GM19025 (cell line): ENCODE results near the gene FOXO1.
A peak's percentile ranks its signal among the peaks of the same experiment; 100 is the strongest.
"Not testable (repeated sequence)": the region's sequence is repeated elsewhere in the genome, so short reads cannot be mapped to it uniquely, and the experiment has no call there.

Experiments used
- ATAC-seq: cut with Tn5 transposase; IDR thresholded peaks from one replicate; pipeline ENCODE4 v1.9.1; 2021; ENCODE audit warnings: mild to moderate bottlenecking, low read depth, moderate library complexity; ENCODE audit not compliant: unreplicated experiment

The FOXO1 gene

GRCh38 chr13:40666045-40666932 is at the start of gene FOXO1:
FOXO1 (minus strand) TSS chr13:40666641; CDS start chr13:40666212, 429 bp downstream.
- peak; percentile 57 for ATAC-seq

GRCh38 chr13:40714433-40714832 is 48.0 kb upstream of the FOXO1 start:
- ATAC-seq: not testable (repeated sequence)

DNA sequence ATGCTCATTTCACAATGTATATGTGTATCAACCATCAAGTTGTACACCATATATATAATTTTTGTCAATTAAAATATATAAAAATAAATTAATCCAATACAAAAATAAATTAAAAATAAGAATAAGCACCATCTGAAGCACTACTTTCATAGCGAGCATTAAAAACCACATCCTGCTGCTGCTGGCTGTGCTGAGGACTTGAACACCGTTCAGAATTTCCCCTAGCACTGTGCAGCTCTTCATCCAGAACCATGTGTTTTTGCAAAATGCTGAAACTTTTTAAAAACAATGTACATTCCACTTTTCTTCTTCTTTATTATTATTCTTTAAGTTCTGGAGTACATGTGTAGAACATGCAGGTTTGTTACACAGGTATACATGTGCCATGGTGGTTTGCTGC is 40.0 kb upstream of the FOXO1 start:
- ATAC-seq: no peak

GRCh38 chr13:40697711-40698110 is 31.3 kb upstream of the FOXO1 start:
- ATAC-seq: peak; percentile 69

- no peak for ATAC-seq
Measured at GRCh38 chr13:40694426-40694825, 28.0 kb upstream of the FOXO1 start.

DNA sequence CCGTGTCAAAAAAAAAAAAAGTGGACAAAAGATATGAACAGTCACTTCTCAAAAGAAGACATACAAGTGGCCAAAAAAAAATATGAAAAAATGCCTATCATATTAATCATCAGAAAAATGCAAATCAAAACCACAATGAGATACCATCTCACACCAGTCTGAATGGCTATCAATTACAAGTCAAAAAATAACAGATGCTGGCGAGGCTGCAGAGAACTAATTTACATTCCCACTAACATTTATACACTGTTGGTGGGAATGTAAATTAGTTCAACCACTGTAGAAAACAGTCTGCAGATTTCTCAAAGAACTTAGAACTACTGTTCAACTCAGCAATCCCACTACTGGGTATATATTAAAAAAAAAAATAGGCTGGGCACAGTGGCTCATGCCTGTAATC is 26.5 kb upstream of the FOXO1 start:
- peak; percentile 70 for ATAC-seq

DNA sequence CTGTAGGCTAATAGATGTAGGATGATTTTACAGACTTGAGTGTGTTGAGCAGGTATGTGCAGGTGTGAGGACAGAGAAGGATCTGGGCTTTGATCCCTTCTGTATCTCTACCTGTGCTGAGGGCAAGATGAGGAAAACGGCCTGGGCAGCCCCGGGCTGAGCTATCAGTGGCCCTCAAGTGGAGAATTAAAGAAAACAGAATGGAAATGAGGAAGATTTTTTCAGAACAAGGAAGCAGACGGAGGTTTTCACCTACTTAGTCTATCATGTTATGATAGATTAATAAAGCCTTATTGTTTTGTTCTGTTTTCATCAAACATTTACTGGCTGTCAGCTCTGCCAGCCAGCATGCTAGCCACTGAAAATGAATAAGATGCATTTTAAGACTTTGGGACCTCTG is 22.3 kb upstream of the FOXO1 start:
- ATAC-seq: no peak

DNA sequence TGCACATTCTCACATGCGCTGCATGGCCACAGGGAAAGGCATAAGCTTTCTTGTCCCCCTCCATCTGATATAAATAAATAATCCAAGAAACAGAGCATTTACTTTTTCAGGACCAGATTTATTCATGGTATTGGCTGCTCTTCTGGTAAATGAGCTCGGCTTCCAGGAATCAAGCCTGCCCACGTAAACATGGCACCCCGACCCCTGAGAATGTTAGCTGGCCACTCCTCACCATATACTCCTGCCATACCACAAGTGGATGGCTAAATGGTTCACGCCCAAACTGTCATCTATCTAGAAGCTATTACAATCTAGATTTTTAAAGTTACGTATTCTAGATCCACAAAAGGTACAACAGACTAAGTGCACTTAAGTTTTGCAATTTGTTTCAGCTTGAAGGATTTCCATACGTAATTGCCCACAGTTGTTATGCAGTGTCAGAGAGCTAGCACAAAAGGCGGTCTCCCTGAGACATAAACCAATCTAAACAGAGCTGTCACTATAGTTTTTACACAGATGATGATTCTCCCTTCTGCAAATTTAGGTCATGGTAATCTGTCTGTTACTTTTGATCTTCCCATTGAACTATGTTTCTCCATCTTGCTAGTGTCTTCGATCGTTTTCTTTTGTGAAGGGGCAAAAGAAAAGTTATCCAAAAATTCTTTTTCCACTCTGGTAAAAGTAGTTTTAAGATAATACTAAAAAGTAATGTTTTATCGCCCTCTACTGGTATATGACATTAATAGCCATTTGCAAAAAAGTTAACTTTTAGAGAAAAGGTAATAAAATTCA is 16.2 kb upstream of the FOXO1 start:
- no peak for ATAC-seq

DNA sequence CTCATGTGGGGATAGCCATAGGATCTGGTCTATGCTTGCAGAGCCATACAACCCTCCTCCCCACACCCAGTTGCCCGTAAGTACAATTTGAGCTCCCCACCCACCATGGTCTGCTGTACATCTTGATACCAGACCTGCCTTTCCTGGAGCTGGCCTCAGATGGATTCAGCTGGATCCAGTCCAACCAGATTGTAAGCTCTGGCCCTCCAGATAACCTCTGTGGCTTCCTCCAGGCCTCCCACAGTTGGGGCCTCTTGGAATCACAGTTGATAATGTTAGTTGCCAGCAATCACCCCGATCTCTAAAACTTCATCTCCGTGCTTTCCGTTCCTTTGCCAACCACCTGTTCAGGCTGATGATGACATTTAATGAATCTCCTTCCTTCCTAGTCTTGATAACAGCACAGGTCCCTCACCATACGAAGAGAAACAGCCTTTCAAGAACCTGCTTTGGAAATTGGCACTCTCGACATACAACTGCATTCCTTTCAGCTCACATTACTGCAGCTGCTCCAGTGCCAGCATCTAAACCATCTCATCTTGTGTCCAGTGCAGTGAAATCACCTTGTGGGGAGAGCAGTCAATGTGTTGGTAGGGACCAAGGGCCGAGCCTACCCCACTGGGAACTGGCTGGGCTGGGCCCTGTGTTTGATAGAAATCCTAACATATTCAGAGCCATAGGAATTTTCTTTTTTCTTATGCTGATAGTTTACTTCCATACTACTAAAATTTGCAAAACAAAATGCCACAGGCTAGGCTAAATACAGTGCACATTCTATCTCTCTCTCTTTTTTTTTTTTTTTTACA is 15.1 kb upstream of the FOXO1 start:
- ATAC-seq: no peak

- no peak for ATAC-seq
Measured at GRCh38 chr13:40680659-40681323, 14.3 kb upstream of the FOXO1 start.

- ATAC-seq: no peak
Measured at GRCh38 chr13:40679480-40679985, 13.1 kb upstream of the FOXO1 start.

DNA sequence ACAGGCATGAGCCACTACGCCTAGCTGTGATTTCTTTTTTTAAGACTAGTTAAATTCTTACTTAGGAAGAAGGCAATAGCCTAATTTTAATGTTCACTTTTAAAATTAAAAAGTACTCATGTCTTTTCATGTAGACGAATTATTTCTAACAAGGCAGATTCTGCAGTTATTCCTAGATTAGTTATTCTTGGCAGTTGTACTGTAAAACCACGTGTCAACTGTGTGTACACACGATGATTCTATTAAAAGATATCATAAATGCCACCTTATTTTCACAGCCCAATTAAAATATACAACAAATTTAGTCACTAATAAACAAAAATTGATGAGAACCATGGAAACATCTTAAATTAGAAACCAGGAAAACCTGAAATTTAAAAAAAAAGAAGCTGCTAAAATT is 10.6 kb upstream of the FOXO1 start:
- no peak for ATAC-seq

DNA sequence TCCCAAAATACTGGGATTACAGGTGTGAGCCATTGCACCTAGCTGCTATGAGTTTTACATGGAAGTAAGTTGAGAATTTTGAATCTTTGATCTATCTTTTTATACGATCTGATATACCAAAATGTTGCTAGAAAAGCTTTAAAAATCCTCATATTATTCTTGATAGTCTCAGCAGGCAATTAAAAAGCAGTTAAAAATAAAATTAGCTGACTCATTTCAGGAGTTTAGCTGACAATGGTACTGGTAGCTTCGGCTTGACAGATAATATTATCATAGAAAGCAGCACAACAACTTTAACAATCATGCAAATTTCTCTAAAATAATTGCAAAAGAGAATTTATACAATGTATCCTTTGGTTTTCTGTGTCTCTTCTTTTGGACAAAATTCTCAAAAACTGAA is 9.6 kb upstream of the FOXO1 start:
- ATAC-seq: no peak

DNA sequence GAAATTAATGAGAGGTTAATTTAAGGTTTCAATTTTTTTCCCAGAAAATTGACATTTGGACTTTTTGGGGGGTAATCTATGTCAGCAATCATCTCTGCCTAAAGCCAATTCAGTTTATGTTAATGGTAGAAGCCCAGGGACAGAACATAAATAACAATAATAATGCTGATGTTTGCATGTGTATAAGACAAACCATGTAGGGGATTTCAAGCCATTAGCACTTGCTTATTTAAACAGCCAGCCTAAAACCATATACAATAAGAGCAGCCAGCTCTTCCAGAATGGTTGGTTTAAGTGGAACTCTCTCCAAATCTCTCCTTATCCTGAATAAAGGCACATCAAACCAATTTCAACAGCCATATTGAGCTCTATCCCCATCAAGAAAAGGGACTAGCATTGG is 7.0 kb upstream of the FOXO1 start:
- ATAC-seq: no peak

GRCh38 chr13:40672765-40673397 is 6.4 kb upstream of the FOXO1 start:
- no peak for ATAC-seq

DNA sequence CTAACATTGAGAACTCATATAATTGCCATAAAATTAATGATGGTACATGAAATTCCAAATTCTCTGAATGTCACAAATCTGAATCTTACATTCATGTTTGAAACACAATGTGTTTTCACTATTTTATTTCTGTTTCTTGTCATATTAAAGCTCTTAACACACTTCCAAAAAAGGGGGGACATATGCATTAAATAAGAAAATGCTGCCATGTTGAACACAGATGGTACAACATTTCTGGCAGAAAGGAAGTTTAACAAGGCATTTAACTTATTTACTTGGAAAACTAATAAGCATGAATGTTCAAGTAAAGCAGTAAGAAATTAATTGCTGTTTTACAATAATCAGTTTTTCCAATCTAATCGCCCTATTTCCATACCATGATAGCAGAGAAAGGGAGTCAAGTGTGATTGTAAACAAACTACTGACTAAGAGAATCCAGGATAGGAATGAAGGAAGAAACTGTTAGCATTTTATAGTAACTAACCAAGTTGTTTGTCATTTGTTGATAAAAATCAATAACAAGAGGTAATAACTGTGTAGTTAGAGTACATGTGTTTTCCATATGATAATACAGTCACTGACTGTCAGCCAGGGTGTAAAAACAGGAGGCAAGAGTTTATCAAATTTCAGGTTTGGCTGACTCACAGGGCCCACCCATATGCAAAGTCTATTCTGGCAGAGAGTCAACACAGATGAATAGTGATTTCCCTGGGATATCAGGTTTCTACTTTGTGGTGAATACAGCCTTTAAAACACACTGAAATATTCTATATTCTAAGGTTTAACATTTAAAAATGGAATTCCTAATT is 5.7 kb upstream of the FOXO1 start:
- ATAC-seq: no peak

- no peak for ATAC-seq
Measured at GRCh38 chr13:40670307-40670706, 3.9 kb upstream of the FOXO1 start.

DNA sequence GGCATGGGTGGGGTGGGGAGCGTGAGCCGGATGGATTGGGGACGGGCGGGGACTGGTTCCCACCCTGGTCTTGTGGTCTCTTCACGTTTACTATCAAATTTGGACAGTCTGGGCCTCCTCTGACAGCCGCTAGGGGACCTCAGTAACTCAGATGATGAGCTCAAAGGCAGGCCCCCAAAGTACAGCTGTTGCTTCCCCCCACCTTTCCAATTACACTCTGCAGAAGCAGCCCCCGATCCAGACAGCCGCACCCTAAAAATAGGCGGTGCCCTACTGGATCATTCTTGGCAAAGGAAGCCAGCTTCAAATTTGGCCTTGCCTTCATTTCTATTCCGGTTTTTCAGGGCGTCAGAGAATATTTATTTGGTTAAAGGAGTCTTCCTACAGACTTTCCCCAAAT is 1.9 kb upstream of the FOXO1 start:
- ATAC-seq: no peak

- ATAC-seq: no peak
Measured at GRCh38 chr13:40667622-40667978, 1.2 kb upstream of the FOXO1 start.
